ENCODE measurements around the gene ARID1B. TPM values are rescaled to one million over a fixed set of nuclear protein-coding genes. Genes with fewer than 3 reads are reported as not detected.

ARID1B gene
- total and polyA plus RNA-seq, 10 of the 15 experiments (the other 5 are each of a cell fraction or from before 2014, with no cell fraction given), result 24.7 to 133 (median 54.6) TPM

GRCh38 chr6:156864557-156864956 is 87.4 kb downstream of the ARID1B start (continued):
- TF ChIP-seq, protein P1, sequence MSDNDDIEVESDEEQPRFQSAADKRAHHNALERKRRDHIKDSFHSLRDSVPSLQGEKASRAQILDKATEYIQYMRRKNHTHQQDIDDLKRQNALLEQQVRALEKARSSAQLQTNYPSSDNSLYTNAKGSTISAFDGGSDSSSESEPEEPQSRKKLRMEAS (IDR thresholded peaks at IDR 0.05; ENCODE audit: low read depth, low read length), result no peak

DNA sequence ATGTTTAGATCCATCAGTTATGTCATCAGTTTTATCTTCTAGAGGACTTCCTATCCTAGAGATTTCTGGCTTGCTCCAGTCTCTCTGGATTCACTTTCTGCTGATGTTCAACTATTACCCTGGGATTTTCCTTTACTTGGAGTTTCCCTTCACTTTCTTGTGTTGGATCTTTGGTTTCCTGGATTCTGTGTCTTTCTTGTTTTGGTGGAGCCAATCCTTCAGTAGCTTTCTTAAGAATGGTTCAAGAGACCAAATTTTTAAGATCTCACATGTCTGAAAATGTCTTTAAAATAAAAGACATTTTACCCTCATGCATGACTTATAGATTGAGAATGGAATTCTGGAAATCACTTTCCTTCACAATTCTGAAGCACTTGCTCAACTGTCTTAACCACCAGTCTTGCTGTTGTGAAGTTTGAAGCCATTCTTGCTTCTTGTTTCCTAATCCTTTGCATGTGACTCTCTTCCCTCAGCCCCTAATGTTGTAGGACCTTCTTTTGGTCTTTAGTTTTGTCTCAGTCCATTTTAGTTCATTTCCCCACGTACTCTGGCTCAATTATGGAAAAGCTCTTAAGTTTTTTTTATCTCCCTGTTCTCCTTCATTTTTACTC is 87.9 kb downstream of the ARID1B start:
- 0 out of 2 replicates have a peak, but pooled peaks cover 2% of the 10 kb centered on the region for H4K20me1 ChIP-seq (ENCODE audit: control insufficient read depth, insufficient read depth)
- ATAC-seq, result no peak
- RAD21 ChIA-PET (ENCODE audit: unreplicated experiment), result interaction anchor here (1.1 to 2.1 kb wide), 4 partner anchors 14 to 157 kb away, joined by 3 to 5 read pairs (median 3); no protein-coding TSS in a partner anchor
- H3K4me3 ChIP-seq, result no peak overlapping the region
- DNase-seq (ENCODE audit: low read depth, low spot score), result no peak
- H2AFZ ChIP-seq (ENCODE audit: control insufficient read depth, low read depth, low read length), result no peak overlapping the region
- H3K36me3 ChIP-seq (ENCODE audit: control insufficient read depth in 2 of 2, insufficient read depth in 2 of 2, low read length in 1 of 2), result peaks cover 2 to 3% of the 10 kb centered on the region in 2 experiments; a peak in 3 of 4 replicates
- POLR2A ChIA-PET, result interaction anchor here (0.6 kb wide), 1 partner anchor 355 kb away, joined by 3 read pairs; no protein-coding TSS in a partner anchor
- SMC1A ChIA-PET (ENCODE audit: uncharacterized antibody, unreplicated experiment), result interaction anchor here (0.6 to 5.2 kb wide), 5 partner anchors 8 to 62 kb away, joined by 3 to 29 read pairs (median 3); no protein-coding TSS in a partner anchor
- peaks cover 31% of the 10 kb centered on the region for H3K4me1 ChIP-seq (ENCODE audit: control insufficient read depth, insufficient read depth, low read length)
- no peaks in the 10 kb centered on the region for H3K9me3 ChIP-seq (replicated peaks; ENCODE audit: control insufficient read depth, insufficient read depth, low read length)
- no peak overlapping the region for H3K4me2 ChIP-seq (ENCODE audit: control insufficient read depth, insufficient read depth)
- H3K27ac ChIP-seq (ENCODE audit: control insufficient read depth, insufficient read depth), result no peak overlapping the region; the same call in 1 of the 2 replicates
- TF ChIP-seq USF1 (IDR thresholded peaks at IDR 0.05; ENCODE audit: borderline replicate concordance, extremely low read length, insufficient read depth, low read depth, low read length) (no peak), CBFB (IDR thresholded peaks at IDR 0.05; ENCODE audit: low read depth) (no peak), BMI1 (IDR thresholded peaks at IDR 0.05; ENCODE audit: borderline replicate concordance) (no peak), BRCA1 (IDR thresholded peaks at IDR 0.05; ENCODE audit: low read depth, low read length) (no peak), RUNX3 (IDR thresholded peaks at IDR 0.05; ENCODE audit: low read length) (no peak), ZNF207 (IDR thresholded peaks at IDR 0.05; ENCODE audit: borderline replicate concordance) (no peak), NFIC (IDR thresholded peaks at IDR 0.05; ENCODE audit: low read depth, low read length) (no peak), POLR2AphosphoS5 (IDR thresholded peaks at IDR 0.05; ENCODE audit: low read length) (no peak), NBN (IDR thresholded peaks at IDR 0.05) (no peak), CREM (IDR thresholded peaks at IDR 0.05; ENCODE audit: low read depth) (no peak), YBX1 (IDR thresholded peaks at IDR 0.05) (no peak), ZNF274 (IDR thresholded peaks at IDR 0.05; ENCODE audit: insufficient read depth, insufficient read length) (no peak), MXI1 (IDR thresholded peaks at IDR 0.05; ENCODE audit: low read depth, low read length) (no peak), RBBP5 (conservative IDR thresholded peaks at IDR 0.05) (no peak), EED (IDR thresholded peaks at IDR 0.05; ENCODE audit: low read depth) (no peak), TBL1XR1 (IDR thresholded peaks at IDR 0.05; ENCODE audit: low read depth, low read length) (no peak)
- TF ChIP-seq, protein P2, sequence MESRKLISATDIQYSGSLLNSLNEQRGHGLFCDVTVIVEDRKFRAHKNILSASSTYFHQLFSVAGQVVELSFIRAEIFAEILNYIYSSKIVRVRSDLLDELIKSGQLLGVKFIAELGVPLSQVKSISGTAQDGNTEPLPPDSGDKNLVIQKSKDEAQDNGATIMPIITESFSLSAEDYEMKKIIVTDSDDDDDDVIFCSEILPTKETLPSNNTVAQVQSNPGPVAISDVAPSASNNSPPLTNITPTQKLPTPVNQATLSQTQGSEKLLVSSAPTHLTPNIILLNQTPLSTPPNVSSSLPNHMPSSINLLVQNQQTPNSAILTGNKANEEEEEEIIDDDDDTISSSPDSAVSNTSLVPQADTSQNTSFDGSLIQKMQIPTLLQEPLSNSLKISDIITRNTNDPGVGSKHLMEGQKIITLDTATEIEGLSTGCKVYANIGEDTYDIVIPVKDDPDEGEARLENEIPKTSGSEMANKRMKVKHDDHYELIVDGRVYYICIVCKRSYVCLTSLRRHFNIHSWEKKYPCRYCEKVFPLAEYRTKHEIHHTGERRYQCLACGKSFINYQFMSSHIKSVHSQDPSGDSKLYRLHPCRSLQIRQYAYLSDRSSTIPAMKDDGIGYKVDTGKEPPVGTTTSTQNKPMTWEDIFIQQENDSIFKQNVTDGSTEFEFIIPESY (IDR thresholded peaks at IDR 0.05), result no peak
- in situ Hi-C loops (cut with MboI) (no loop called here), intact Hi-C loops (cut with micrococcal nuclease; ENCODE audit: unreplicated experiment) (no loop called here)
- H3K27me3 ChIP-seq (replicated peaks in 1 of 2; ENCODE audit: control insufficient read depth in 2 of 2, insufficient read depth in 2 of 2, low read length in 1 of 2), result no peaks in the 10 kb centered on the region
- CTCF ChIA-PET, result interaction anchor here (1.0 kb wide), 1 partner anchor 32 kb away, joined by 4 read pairs; no protein-coding TSS in a partner anchor
- peaks cover 97% of the 10 kb centered on the region for H3K79me2 ChIP-seq (ENCODE audit: control insufficient read depth, insufficient read depth, low read length)
- no peak overlapping the region for H3K9ac ChIP-seq (ENCODE audit: control insufficient read depth, insufficient read depth, low read length)
- 77% methylated on average over 1 of the region's 1 CpG for WGBS (ENCODE audit: insufficient coverage, insufficient replicate concordance, low lambda C conversion rate, missing lambda C conversion rate)
- FAIRE-seq, result no peak
- no TSS peak for BruUV-seq (replicated peaks)

Measured in GM12878 (cell line).